SK-N-MC (cell line): Measurements from ENCODE around the gene COX7A2.

Experiments used
- EZH2 ChIP-seq: fragments of 200-600 bp; sonication (generic); IDR thresholded peaks from one replicate; pipeline ENCODE4 v1.6.1; 2017; ENCODE audit warnings: antibody characterized with exemption
- FOXP2 ChIP-seq: optimal IDR thresholded peaks from 2 replicates; pipeline ENCODE3; 2011; ENCODE audit warnings: mild to moderate bottlenecking, moderate library complexity; ENCODE audit not compliant: insufficient read depth; ENCODE audit errors: extremely low read length, control extremely low read depth
- POLR2AphosphoS5 ChIP-seq: IDR thresholded peaks from 2 replicates; pipeline ENCODE4 v1.6.1; 2012; ENCODE audit warnings: mild to moderate bottlenecking, low read depth, low read length, borderline replicate concordance

GRCh38 chr6:75267461-75267860 is 23.9 kb upstream of the COX7A2 start:
- TF ChIP-seq EZH2 (no peak), FOXP2 (no peak), POLR2AphosphoS5 (no peak)
